ENCODE results near the gene ESRRG.

The ESRRG gene

DNA sequence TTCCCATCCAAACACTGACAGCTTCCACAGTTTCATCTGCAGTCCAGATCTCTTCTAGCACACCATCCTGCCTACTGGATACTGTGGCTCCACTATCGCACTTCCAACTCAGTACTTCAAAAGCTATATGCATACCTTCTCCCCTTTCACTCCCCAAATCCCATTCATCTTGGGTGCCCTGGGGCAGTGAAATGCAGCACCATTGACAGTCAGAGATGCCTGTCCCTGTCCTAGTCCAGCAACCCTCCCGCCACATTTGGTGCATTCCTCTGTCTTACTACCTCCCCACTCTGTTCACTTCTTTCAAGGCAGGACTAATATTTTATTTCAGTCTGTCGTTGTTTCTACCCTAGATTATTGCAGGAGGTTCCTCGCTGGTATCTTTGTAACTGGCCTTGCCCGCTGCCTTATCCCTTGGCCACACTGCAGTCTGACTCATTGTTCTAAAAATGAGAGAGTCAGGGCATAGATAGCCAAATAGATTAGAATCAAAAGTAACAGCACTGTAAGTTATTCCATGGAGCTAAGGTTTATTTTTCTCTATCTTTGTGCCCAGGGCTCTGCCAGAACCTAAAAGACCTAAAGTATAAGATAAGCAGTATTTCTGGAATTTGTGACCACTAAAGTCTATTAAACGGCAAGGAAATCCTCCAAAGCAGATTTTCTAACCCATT, 96.7 kb downstream of the ESRRG start:
- no peak for DNase-seq

DNA sequence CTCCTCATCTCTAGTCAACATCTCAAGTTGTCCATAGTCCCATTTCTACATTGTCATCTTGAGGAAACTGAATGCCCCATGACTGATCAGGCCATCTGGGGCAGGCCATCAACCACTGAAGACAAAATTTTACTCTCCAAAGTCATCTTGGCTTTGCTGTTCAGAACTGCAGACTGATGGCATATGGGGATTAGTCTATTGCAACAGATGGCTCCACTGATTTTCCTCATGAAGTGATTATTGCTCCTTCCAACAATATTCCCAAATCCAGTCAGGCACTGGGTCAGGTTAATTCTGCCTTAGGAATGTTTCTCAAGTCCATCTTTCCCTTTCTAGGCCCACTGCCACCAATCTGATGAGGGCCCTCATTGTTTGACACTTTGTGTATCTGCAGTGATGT, 101.7 kb downstream of the ESRRG start:
- DNase-seq, result no peak

DNA sequence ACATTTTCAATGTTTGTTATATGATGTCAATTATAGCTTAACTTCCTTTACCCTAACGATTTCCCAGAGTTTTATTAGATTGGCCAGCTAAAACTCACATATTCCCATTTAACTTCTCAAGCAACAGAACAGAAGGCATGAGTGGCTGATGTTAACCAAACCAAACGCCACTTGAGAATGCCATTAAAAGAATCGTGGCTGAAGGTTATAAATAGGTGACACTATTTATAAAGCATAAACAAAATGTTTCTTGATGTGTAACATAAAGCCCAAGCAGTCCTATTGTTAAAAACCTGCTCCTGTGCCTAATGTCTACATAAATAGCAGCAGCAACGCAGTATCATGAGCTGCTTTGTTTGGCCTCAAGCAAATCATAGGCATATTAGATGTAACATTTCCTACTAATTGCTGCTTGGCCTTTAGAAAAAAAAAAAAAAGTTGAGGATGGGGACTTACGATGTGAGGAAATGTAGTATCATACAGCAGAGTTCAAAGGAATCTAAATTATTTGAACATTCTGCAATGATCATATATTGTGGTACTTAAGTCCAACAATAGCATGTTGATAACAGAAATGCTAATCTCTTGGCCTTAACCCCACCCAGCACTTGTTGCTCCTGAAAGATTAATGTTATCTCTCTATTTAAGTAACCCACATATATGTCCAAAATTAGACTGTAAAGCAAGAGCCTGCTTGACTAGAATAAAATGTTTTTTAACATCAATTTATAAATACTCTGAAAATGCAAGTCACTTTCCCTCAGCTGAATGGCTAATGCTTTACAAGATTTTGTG, 106.0 kb downstream of the ESRRG start:
- no peak for DNase-seq

DNA sequence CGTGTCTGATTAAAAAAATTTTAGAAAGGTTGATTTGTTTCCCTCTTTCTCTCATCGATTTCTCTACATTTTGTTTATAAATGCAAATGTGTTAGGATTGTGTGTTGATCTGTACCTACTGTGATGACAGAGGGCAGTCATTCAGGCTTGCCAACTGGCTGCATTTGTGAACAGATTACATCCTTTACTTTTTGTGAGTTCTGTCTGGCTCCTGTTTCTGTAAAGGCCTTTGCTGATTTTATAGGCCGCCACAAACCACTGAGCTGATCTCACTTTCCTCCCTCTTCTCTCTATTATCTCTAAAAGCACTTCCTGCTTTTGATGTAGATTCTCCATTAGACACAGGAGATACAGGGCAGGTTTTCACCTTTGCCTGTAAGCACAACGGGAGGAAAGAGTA, 106.8 kb downstream of the ESRRG start:
- DNase-seq, result no peak

DNA sequence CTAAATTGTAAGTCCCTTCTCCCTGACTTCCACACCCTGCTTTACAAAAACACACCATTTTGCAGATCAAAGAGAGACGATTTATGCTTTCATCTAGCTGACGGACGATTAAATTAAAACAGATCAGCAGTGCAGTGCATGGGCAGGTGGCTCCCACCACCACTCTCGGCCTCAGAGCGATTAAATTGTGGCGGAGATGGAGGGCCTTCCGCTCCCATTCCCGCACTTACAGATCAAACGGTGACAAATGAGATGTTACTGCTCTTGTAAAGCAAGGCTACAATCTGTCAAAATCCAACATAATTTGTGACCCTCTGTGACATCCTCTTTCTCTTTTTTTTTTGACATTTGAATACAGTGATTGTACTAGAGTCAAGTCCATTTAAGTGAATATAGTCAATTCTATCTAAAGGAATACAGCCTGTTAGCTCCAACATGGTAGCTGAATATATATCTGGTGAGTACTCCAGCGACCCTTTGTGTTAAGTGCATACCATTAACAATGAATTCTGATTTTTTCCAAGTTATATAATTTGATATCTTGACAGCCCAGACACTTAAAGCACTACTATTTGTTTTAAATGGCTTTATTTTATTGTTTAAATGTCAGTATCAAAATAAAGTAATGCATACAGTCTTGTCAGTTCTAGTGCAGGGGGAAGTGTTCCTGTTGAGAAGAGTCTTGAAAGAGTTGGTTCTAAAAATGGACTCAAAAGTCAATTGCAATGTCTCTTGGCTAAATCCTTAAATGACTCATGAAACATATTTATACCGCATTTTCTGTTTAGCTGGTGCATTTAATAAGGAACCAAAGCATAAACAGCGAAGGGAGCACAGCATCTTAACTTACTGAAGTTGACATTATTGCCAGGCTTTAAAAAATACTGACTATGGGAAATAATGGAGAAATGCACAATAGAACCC, 109.0 kb downstream of the ESRRG start:
- no peak for DNase-seq

DNA sequence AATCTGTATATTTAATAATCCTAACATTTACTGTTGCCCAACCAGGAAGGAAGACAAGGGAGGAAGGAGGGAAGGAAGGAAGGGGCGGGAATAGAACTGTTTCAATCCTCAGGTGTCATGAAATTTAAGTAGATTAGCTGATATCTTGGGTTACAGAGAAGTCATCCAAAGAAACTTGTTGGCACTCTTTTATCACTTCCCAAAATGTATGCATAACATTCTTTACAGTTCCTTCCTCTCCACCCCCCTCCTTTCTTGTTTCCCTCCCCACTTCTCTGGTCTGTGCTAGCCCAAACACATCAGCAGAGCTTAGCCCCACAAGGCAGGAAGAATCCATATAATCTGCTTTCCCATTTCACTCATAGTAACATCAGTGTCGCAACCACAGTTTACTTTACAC, 110.9 kb downstream of the ESRRG start:
- no peak for DNase-seq

DNA sequence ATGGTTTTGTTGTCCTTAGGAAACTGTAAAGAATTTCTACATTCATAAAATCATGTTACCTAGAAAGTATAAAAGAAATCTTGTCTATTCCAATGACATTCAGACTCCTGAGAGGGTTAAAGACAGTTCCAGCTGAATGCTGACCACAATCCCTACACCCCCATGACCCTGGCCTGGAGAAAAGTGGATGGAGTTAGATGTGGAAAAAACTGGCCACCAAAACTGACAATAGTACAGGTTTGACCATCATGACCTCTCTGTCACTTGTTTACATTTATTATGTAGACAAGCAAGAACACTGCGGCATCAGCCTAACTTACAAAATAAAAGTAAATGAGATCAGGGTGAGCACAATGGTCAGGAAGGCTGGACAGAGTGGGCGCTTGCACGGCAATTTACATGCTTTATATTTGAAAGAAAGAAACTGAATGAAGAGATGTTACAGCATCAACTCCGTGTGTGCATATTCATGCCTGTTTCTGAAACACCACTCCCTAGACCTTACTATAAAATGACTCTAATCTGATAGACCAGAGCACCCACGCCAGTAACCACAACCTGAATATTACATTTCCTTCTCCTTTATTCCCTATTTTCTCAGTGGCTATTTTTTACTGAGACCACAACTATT, 116.0 kb downstream of the ESRRG start:
- DNase-seq, result no peak

DNA sequence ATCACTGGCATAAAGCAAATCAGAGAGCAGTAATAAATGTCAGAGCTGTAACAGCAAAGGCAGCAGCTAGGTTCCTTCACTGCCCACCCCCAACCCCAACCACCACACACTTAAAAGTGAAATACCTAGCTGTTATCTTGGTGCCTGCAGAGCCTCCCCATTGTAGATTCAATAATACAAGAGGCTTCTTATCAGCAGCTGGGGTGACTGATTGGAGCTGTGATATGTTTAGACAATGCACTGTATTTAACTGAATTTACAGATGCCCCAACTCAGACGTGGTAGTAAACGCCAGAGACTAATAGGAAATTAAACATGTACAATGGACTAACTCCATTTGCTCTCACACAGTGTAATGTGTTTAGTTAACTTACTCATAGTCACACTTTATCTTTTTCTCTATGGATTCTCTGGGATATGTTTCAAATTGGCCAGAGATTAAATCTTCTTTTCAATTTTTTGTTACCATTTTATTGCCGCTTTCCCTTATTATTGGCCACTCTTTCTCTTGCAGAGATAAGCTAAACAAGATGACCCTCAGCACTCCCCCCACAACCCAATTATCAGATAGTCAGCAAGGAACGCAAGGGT, 117.1 kb downstream of the ESRRG start:
- no peak for DNase-seq

DNA sequence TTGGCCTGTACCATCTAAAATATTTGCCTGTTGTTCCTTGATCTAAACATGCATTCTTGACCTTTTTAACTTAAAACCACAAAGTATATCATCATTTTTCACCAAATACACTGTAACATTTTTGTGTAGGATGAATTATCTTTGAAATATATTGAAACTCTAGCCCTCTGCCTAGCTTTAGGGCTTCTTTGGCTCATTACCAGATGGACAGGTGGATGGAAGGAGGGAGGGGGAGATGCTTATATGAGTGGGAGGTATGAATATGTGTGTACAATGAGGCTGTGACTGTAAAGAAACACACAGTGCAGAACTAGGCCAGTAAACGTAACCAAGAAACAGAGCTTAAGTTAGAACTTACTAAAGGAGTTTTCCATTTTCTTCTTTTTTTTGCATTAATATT, 118.5 kb downstream of the ESRRG start:
- DNase-seq, result no peak

DNA sequence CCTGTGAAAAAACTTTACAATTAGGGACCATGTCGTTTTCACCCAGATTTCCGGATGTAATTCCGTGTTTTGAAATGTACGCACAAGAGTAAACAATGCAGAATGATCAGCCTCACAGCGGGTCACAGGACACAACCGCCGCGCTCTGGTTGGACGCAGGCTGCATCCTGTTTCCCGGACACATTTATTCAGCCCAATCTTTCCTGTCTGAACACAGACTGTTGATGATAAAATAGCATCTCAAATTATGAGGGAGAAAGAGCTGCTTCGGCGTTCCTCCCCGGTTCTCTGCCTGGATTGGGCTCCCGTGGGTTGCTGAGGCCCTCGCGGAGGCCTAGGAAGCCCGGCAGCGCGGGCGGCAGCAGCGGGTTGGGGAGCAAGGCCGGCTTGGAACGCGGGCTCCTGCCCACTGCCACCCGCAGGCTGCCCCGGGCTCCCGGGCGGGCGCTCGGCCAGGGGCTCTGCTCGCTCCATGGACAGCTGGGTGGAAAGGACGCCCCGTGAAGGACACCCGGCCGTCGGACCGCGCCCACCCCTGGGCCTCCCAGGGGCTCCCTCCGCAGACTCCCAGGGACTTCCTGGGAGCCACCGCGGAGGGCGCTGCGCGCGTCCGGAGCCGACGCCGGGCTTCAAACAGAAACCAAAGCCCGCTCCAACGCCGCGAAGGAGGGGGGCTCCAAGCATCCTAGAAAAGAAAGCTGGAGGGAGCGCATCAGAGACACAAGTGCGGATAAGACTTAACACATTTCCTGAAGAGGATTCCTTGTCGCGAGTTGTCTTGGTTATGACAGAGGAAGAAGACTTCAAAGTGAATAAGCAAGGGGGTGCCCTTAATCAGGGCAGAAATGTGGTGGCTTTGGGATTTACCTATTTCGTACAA, 122.3 kb downstream of the ESRRG start:
- no peak for DNase-seq

DNA sequence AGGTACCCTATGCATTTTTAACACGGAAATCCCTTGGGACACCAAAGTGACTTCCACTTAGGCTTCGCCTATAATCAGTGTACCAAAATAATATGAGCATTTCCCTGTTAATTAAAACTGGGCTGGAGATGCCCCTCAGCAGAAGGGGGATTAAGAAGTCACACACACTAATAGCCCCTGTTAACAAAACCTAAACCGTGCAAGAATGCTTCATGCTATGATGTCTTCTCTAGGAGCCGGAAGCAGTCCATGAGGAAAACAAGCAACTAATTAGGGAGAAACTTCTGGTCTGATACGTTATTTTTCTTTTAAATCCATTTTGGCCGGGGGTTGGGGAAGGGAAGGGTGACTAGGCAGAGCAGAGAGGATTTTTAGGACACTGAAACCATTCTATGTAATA, 123.4 kb downstream of the ESRRG start:
- no peak for DNase-seq

DNA sequence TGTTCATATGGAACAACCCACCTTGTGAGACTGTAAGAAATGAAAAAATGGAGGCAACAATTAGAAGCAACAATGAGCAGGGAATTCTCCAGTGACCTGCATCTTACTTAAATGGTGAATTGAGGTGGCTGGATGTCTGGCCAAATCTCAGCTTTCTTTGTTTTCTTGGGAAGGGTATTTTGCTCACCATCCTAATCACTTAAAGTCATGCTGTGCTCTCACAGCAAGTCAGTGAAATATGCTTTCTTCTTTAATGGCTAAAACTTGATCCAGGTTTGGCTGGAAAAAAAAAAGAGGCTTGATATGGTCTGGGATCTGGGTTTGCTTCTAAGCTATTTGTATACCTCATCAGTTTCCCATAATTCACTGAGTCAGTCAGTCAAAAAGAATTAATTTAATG, 124.8 kb downstream of the ESRRG start:
- no peak for DNase-seq

DNA sequence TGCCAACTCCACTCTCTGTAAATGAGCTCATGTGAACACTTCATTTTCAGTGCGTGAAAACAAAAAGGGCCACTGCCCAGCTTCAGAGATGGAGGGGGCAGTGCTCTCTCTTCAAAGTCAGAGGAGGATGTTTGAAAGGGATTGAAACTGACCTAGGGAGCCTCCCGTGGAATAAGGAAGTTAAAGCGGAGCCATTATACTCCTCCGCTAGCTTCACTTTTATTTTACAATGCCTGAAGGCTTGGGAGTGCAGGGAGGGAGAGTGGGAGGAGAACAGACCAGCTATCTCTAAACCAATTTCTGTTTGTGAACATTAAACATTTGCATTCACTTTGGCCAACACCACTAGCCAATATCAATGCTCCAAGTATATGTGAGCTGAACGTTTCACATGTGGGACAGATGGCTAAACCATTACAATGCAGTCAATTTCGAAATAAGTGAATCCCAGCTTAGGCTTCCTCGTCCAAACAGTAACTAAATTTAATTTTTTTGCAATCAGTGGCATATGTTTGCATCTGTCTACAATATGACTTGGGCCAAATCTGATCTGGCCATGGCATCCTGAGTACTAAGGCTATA, 126.9 kb downstream of the ESRRG start:
- DNase-seq, result no peak

DNA sequence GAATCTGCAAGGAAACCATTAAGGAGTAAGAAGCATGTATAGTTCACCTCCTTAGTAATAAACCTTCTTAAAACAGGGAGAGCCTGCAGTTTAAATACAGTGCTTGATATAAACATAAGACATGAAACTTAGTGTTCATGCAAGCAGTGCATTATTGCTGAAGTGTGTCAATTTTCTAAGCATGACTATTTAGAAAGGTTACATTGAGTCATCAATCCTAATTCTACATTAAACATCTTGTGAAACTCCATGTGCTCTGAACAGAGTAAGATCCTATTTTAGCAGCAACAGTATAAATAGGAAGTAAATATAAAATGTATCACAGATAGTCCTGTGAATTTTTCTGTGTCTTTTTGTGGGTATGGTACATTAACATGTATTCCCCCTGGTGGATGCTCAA, 135.5 kb downstream of the ESRRG start:
- DNase-seq, result no peak

DNA sequence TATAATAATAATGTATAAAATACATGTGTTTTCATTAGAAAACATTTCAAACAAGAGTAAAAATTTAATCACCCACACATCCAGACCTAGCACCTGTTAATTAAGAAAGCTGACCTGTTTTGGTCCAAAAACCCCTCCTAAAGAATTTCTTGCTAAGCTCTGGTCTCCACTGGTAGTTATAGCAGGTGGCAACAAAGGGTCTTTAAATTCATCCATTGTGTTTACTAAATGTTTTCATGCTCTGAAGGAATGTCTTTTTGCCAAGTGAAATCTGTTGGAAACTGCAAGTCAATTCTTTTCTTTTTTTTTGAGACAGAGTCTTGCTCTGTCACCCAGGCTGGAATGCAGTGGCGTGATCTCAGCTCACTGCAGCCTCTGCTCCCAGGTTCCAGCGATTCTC, 141.1 kb downstream of the ESRRG start:
- no peak for DNase-seq

DNA sequence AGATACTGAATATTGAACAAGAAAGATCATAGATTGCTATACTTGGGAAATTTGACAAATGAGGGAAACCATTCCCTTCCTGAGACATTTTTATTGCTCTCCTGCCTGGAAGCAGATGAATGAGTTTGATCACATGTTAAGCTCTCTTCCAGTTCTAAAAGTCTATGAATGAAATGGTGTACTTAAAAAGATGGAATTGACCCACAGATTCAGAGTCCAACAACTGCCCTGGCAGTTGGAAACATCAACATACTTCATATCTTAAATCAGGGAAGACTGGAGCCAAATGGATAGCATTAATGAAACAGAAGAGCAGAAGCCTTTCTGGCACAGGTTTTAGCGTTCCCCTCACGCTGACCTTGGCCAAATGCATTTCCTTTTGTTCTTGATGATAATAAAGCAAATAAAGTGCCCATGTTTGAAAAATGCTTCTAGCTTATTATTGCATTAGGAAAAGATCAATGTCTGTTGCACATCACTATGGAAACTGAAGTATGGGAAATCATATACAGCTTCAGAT, 142.6 kb downstream of the ESRRG start:
- no peak for DNase-seq

DNA sequence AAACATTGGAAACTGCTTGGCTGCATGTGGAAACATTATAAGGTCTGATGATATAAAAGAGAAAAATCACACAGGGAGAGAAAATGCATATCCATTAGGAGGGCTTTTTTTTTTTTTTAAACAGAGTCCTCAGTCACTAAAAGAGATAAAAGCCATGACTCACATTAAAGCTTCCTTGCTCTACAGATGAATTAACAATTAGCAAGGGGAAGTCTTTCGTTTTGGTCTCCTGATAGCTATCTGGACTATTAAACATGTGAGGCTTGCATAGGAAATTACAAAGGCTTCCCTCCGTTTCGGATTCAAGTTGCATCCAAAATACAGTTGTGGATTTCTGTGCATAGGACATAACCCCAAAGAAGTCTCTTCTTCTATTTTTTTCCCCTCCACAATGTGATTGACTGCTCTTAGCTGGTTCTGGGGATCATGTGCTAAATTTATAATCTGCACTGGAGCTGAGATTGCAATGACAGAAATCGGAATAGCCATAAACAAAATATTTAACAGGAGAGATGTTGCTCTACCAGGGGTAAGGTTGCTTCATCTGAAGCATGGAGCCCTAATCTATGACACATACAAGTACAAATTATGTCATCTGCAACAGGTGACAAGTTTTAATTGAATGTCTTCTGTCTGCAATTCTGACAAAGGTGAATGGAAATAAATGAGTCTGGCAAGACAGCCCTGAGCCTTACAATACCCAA, 146.8 kb downstream of the ESRRG start:
- DNase-seq, result no peak

DNA sequence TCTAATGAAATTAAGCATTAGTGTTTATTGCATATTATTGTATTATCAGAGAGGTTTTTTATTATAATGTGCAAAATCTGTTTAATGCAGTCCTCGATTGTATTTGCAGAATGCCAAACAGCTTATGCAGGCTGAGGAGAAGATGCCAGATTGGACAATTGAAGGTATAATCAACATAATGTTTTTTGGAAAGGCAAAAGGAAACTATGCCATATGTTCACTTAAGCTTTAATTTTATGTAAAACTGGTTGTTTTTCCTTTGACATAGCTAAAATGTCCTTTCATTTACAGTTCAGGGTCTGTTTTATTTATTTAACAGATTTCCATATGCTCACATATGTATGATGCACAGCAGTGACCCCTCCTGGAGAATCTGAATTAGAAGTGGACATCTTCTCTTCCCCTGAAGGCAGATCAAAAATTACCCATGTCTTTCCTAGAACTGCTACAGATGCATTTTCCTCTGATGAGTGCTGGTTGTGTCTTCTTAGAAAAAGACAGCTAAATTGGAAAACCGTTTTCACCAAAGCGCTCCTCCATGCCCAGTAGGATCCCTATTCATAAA, 156.5 kb downstream of the ESRRG start:
- no peak for DNase-seq

DNA sequence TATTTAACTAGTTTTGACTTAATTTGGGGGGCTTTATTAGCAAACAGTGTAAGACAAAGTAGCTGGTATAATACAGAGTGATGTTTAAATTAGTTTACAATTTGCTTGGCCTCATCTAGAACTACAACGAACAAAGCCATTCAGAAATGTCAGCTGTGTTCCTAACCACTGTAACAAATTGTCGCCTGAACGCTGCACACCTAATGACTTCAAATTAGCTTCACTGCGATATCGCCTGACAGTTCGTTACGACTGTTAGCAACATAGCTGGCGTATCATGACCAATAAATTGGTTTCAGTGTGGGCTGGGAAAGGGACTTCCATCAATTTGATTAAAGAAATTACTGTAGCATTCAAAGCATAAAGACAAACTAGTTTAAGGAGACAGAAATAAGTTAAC, 160.1 kb downstream of the ESRRG start:
- DNase-seq, result no peak

DNA sequence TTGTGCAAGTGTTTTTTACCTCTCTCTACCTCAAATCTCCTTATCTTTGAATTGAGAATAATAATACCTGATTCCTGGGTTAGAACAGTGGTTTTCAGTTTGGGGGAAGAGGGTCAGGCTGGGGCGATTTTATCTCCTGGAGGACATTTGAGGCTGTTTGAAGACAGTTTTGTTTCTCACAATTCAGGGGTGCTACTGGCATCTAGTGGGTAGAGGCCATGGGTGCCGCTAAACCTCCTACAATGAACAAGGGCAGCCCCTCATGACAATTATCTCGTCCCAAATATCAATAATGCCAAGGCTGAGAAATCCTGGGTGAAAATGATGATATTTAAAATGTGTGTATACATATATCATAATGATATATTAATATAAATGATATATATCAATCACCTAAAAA, 160.8 kb downstream of the ESRRG start:
- no peak for DNase-seq

Measured in effector CD8-positive, alpha-beta T cell (primary cell).